ENCODE results near the gene LCE7A. TPM values are rescaled to one million over a fixed set of nuclear protein-coding genes. Genes with fewer than 3 reads are reported as not detected.

Gene LCE7A
- total and polyA plus RNA-seq, 2 donors (not counting 1 experiment from before 2014, with no cell fraction given), result not detected

- no peak overlapping the region for H3K9ac ChIP-seq (ENCODE audit: insufficient read depth, low read length)
- H3K36me3 ChIP-seq (ENCODE audit: control insufficient read depth, insufficient read depth, low read length), result no peaks in the 10 kb centered on the region
- no peaks in the 10 kb centered on the region for H3K9me3 ChIP-seq (ENCODE audit: control insufficient read depth, insufficient read depth, low read depth, low read length)
- H4K20me1 ChIP-seq (ENCODE audit: control insufficient read depth, extremely low read depth, insufficient read depth, low read length), result no peaks in the 10 kb centered on the region
- DNase-seq (ENCODE audit: low read depth in 2 of 2), result peak; percentile 45 to 49
- no peak overlapping the region for H2AFZ ChIP-seq (ENCODE audit: low read length)
- no peak overlapping the region for H3K4me3 ChIP-seq (replicated peaks in 1 of 4; ENCODE audit: control extremely low read depth in 1 of 4, insufficient read depth in 1 of 4, low read depth in 3 of 4, low read length in 4 of 4)
- TF ChIP-seq EZH2 (IDR thresholded peaks at IDR 0.05; ENCODE audit: low read length, missing control alignments), result no peak
- peak; percentile 67 to 82 for TF ChIP-seq CTCF (conservative IDR thresholded peaks at IDR 0.05 in 1 of 2, IDR thresholded peaks at IDR 0.05 in 1 of 2; ENCODE audit: low read depth in 1 of 2, low read length in 2 of 2)
- H3K79me2 ChIP-seq (ENCODE audit: control insufficient read depth, insufficient read depth, low read length), result no peaks in the 10 kb centered on the region
- peaks cover 2% of the 10 kb centered on the region for H3K4me1 ChIP-seq (ENCODE audit: control insufficient read depth, extremely low read depth, insufficient read depth, low read length)
- no peak overlapping the region for H3K4me2 ChIP-seq (ENCODE audit: extremely low read depth, insufficient read depth, low read length)
- H3K27ac ChIP-seq (ENCODE audit: insufficient read depth, low read length), result no peak overlapping the region
- H3K27me3 ChIP-seq (ENCODE audit: control insufficient read depth, insufficient read depth, low read length), result no peaks in the 10 kb centered on the region
Observed at GRCh38 chr1:152869808-152870419, 10.1 kb downstream of the LCE7A start.

- peak; percentile 7 to 10 for DNase-seq (ENCODE audit: low read depth in 2 of 2)
- H3K4me3 ChIP-seq (replicated peaks in 1 of 4; ENCODE audit: control extremely low read depth in 1 of 4, insufficient read depth in 1 of 4, low read depth in 3 of 4, low read length in 4 of 4), result no peak overlapping the region
- no peaks in the 10 kb centered on the region for H4K20me1 ChIP-seq (ENCODE audit: control insufficient read depth, extremely low read depth, insufficient read depth, low read length)
- H3K4me2 ChIP-seq (ENCODE audit: extremely low read depth, insufficient read depth, low read length), result no peak overlapping the region
- H3K9me3 ChIP-seq (ENCODE audit: control insufficient read depth, insufficient read depth, low read depth, low read length), result no peaks in the 10 kb centered on the region
- no peak overlapping the region for H3K9ac ChIP-seq (ENCODE audit: insufficient read depth, low read length)
- no peak overlapping the region for H2AFZ ChIP-seq (ENCODE audit: low read length)
- no peaks in the 10 kb centered on the region for H3K79me2 ChIP-seq (ENCODE audit: control insufficient read depth, insufficient read depth, low read length)
- no peaks in the 10 kb centered on the region for H3K27me3 ChIP-seq (ENCODE audit: control insufficient read depth, insufficient read depth, low read length)
- no peak overlapping the region for H3K27ac ChIP-seq (ENCODE audit: insufficient read depth, low read length)
- TF ChIP-seq CTCF (conservative IDR thresholded peaks at IDR 0.05 in 1 of 2, IDR thresholded peaks at IDR 0.05 in 1 of 2; ENCODE audit: low read depth in 1 of 2, low read length in 2 of 2), result peak in 1 of 2 donors; percentile 67
- TF ChIP-seq EZH2 (IDR thresholded peaks at IDR 0.05; ENCODE audit: low read length, missing control alignments), result no peak
- no peaks in the 10 kb centered on the region for H3K36me3 ChIP-seq (ENCODE audit: control insufficient read depth, insufficient read depth, low read length)
- H3K4me1 ChIP-seq (ENCODE audit: control insufficient read depth, extremely low read depth, insufficient read depth, low read length), result peaks cover 2% of the 10 kb centered on the region
Observed at GRCh38 chr1:152870831-152871730, 11.3 kb downstream of the LCE7A start.

GRCh38 chr1:152871731-152872126, 11.9 kb downstream of the LCE7A start:
- Histone ChIP-seq H3K9me3 (ENCODE audit: control insufficient read depth, insufficient read depth, low read depth, low read length) (no peaks in the 10 kb centered on the region), H3K36me3 (ENCODE audit: control insufficient read depth, insufficient read depth, low read length) (no peaks in the 10 kb centered on the region), H3K27me3 (ENCODE audit: control insufficient read depth, insufficient read depth, low read length) (no peaks in the 10 kb centered on the region), H4K20me1 (ENCODE audit: control insufficient read depth, extremely low read depth, insufficient read depth, low read length) (no peaks in the 10 kb centered on the region), H3K9ac (ENCODE audit: insufficient read depth, low read length) (no peak overlapping the region), H3K4me3 (replicated peaks in 1 of 4; ENCODE audit: control extremely low read depth in 1 of 4, insufficient read depth in 1 of 4, low read depth in 3 of 4, low read length in 4 of 4) (no peak overlapping the region), H3K79me2 (ENCODE audit: control insufficient read depth, insufficient read depth, low read length) (no peaks in the 10 kb centered on the region), H2AFZ (ENCODE audit: low read length) (no peak overlapping the region), H3K27ac (ENCODE audit: insufficient read depth, low read length) (no peak overlapping the region), H3K4me2 (ENCODE audit: extremely low read depth, insufficient read depth, low read length) (no peak overlapping the region), H3K4me1 (ENCODE audit: control insufficient read depth, extremely low read depth, insufficient read depth, low read length) (peaks cover 2% of the 10 kb centered on the region)
- DNase-seq (ENCODE audit: low read depth in 2 of 2), result no peak
- no peak for TF ChIP-seq EZH2 (IDR thresholded peaks at IDR 0.05; ENCODE audit: low read length, missing control alignments)
- TF ChIP-seq CTCF (conservative IDR thresholded peaks at IDR 0.05 in 1 of 2, IDR thresholded peaks at IDR 0.05 in 1 of 2; ENCODE audit: low read depth in 1 of 2, low read length in 2 of 2), result no peak

Measured in fibroblast of lung (primary cell).